ENCODE measurements around the gene KLHL17.

The KLHL17 gene

DNA sequence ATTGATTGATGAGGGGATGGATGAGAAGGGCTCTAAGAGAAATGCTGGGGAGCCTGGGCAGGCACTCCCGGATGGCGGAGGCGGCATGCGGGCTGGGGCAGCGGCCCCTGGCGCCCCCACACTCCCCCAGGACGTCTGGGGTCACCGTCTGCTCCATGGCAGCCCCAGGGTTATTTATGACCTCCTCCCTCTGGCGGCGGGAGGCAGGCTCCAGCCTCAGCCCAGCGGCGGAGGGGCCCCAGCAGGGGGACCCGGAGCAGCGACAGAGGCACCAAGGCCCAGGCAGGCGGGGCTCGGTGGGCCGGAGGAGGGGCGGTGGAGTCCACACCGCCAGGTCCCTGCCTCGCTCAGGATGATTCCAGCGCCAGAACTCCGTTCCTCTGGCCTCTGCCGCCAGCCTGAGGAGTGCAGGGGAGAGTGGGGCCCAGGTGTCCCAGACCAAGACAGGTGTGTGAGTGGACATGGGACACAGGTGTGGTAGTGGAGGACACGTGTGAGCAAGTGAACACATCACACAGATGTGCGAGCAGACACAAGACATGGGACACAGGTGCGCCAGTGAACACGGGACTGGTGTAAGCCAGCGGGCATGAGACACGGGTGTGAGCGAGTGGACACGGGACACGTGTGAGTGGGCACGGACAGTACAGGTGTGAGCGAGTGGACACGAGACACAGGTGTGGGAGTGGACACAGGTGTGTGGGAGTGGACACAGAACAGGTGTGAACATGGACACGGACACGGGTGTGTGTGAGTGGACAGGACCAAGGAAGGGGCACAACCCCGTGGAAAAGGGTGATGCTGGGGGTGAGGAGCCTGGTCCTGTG, 39.2 kb upstream of the KLHL17 start:
- peak; percentile 82 for DNase-seq (ENCODE audit: low spot score)
- FAIRE-seq, result peak; percentile 50

DNA sequence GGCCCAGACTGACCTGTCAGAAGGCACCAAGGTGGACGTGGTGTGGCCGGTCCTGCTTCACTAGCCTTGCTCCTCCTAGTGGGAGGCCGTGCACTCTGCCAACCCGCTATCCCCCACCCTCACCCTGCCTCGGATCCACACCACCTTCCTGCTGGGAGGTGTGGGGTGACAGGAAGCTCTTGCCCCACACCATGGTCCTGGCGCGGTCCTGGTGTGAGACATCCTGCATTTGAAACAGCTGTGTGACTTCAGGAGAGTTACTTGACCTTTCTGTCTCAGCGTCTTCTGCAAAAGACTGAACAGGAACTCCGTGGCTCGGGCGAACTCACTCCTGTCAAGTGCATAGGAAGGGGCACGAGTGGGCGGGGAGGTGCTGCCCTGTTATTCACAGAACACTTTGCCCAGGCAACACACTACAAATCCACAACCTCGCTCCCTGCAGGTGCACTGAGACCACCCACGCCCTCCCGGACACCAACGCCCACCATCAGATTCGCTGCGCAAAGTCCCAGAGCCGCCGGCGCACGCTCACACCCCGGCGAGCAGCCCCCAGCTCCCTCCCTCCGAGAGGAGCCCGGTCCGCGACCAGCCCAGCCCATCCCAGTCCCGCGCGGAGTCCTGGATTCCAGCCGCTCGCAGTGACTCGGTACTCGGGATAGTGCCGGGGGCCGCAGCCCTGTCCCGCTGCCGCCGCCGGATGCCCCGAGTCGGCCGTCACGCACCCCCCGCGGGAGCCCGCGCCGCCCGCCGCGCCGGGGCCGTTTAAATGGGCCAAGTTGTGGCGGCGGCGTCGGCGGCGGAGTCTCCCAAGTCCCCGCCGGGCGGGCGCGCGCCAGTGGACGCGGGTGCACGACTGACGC, 37.0 kb upstream of the KLHL17 start, which contains the start of gene SAMD11:
SAMD11 (plus strand) TSS at position 793 of the 860 bp plus-strand sequence. CDS start 509 bp downstream, outside the sequence.
- no peak for FAIRE-seq

DNA sequence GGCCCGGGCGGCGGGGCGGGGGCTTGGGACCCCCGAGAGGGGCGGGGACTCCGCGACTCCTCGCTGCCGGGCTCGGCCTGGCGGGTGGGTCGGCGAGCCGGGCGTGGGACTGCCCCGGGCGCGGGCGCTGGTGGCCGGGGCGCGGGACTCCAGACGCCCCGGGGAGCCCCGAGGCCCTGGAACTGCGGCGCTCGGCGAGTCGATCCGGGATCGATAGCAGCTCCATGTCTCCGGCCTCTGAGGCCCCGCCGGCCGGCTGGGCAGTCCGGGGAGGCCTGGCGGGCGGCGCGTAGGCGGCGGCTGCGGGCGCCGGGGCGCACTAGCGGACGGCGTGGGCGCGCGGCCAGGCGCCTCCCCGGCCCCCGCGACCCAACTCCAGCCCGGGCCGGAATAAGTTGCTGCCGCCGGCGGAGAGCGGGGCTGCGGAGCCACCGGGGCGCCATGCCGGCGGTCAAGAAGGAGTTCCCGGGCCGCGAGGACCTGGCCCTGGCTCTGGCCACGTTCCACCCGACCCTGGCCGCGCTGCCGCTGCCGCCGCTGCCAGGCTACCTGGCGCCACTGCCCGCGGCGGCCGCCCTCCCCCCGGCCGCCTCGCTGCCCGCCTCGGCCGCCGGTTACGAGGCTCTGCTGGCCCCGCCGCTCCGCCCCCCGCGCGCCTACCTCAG, 36.3 kb upstream of the KLHL17 start:
- DNase-seq (ENCODE audit: low spot score), result no peak
- no peak for FAIRE-seq

More for the DNA sequence above, 37.0 kb upstream of the KLHL17 start, which contains the start of gene SAMD11:
- DNase-seq (ENCODE audit: low spot score), result peak; percentile 69

DNA sequence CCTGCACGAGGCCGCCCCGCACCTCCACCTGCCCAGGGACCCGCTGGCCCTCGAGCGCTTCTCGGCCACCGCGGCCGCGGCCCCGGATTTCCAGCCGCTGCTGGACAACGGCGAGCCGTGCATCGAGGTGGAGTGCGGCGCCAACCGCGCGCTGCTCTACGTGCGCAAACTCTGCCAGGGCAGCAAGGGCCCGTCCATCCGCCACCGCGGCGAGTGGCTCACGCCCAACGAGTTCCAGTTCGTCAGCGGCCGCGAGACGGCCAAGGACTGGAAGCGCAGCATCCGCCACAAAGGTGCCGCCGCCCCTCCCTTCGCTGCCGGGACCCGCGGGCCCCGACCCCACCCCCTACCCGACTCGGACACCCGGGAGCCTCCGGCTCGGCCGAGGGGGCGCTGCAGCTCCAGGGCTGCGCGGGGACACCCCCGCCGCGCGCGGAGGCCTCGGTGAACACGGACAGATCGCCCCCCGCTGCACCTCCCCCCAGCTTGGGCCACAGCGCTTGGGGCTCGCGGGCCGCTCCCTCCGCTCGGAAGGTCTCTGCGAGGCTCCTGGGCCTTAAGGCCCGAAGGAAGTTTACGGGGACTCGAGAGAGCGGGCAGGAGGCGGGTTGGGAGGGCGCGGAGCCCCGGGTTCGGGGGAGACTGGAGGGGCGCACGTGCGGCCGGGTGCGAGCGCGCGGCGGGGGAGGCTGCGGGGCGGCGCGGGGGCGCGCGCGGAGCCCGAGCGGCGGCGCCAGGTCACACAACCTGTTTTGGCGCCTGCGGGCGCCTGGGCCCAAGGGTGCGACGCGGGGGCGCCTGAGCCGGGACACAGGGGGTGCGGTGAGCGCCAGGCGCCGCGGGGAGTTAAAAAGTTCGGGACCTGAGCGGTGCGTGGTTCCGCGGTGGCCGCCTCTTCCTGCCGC, 35.5 kb upstream of the KLHL17 start:
- DNase-seq (ENCODE audit: low spot score) (peak; percentile 31), FAIRE-seq (no peak)

DNA sequence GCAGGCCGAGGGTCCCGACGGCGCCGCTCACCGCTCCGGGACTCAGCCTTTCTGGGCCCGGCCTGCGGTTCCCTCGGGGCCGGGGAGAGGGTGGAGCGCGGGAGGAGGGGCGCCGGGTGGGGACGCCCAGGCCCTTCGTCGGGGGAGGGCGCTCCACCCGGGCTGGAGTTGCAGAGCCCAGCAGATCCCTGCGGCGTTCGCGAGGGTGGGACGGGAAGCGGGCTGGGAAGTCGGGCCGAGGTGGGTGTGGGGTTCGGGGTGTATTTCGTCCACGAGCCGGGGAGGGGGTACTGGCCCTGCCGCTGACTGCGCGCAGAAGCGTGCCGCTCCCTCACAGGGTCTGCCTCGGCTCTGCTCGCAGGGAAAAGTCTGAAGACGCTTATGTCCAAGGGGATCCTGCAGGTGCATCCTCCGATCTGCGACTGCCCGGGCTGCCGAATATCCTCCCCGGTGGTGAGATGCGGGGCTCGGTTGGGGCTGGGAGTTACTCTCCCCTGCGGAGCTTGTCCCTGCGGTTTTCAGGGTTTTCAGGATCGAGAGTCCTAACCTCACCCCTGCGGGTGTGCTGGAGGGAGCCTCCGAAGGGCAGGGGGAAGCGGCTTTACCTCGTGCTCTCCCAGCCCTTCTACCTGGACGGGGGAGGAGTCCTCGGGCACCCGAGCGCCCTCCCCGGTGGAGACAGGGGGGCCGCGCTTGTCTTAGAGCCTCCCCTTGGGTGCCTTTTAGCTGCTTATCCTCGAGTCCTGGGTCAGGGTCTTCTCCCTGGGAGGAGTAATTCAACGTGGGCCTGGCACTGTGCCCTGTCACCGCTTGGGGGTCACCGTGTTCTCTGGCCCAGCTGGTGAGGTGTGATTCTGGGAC, 34.6 kb upstream of the KLHL17 start:
- DNase-seq (ENCODE audit: low spot score), result peak; percentile 73

DNA sequence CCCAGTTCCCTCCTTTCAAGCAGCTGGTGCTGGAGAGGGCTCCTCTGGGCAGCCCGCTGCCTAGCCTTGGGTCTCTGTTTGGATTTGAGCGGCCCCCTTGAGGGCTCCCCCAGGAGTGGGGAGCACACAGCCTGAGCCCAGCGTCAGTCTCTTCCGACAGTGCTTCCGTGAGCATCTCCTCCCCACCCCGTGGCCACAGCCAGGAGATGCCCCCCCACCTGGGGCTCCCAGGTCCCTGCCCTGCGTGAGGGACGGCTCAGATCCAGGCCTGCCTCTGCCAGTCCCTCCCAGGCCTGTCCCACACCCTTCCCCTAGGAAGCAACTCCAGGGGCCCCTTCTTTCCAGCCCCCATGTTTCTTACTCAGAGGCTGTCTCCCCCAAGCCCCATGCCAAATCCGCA, 33.1 kb upstream of the KLHL17 start:
- DNase-seq (ENCODE audit: low spot score), result no peak

More for the DNA sequence above, 34.6 kb upstream of the KLHL17 start:
- no peak for FAIRE-seq

DNA sequence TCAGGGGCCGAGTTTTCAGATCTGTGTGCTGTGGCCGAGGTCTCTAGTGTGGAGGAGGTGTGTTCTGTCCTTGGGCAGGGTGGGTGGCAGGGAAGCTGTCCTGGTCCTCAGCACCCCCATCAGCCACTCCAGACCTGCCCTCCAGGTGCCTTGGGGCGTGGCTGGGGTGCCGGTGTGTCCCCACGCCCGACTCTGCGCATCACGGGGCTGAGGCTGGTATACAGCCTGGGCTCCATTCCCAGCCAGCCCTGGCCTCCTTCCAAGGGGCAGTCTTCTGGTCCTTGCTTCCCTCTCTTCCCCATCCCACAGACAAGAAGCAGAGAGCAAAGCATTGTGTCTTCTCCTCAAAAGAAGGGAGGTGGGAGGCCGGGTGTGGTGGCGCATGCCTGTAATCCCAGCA, 32.6 kb upstream of the KLHL17 start:
- no peak for DNase-seq (ENCODE audit: low spot score)
- FAIRE-seq, result no peak

More for the DNA sequence above, 33.1 kb upstream of the KLHL17 start:
- FAIRE-seq, result no peak

DNA sequence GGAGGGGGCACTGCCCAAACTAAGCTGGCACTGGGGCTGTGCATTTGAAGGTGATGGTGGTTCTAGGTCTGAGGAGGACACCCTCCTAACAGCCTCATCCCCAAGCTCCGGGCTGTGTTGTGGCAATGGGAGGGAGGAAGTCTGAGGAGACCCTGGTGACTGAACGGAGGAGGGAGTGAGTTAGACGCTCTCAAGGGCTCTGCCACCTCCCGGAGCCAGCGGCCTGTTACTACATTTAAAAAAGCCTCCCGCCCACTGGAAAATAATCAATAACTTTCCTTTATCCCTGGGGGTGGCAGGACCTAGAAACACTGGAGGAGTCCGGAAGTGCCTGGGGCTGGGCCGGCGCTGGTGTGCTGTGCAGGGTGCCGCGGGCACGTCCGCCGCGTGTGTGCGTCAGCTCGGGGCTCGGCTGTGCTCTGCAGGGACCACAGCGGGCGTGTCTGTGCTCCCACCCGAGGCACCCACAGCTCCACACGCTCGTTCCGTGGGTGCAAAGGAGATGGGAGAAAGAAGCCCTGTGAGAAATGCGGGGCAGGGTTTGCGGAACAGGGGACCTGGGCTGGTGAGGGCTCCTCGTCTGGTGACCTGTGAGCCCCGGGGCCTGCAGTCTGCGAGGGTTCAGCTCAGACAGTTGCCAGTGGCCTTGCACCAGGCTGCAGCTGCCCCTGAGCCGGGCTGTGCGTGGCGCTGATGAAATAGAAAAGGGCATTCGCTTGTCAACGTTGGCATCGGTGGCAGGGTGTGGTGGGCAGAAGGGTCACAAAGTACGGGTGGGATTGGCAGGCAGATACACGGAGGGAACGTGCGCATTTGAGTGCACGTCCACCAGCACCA, 31.3 kb upstream of the KLHL17 start:
- DNase-seq (ENCODE audit: low spot score), result no peak

DNA sequence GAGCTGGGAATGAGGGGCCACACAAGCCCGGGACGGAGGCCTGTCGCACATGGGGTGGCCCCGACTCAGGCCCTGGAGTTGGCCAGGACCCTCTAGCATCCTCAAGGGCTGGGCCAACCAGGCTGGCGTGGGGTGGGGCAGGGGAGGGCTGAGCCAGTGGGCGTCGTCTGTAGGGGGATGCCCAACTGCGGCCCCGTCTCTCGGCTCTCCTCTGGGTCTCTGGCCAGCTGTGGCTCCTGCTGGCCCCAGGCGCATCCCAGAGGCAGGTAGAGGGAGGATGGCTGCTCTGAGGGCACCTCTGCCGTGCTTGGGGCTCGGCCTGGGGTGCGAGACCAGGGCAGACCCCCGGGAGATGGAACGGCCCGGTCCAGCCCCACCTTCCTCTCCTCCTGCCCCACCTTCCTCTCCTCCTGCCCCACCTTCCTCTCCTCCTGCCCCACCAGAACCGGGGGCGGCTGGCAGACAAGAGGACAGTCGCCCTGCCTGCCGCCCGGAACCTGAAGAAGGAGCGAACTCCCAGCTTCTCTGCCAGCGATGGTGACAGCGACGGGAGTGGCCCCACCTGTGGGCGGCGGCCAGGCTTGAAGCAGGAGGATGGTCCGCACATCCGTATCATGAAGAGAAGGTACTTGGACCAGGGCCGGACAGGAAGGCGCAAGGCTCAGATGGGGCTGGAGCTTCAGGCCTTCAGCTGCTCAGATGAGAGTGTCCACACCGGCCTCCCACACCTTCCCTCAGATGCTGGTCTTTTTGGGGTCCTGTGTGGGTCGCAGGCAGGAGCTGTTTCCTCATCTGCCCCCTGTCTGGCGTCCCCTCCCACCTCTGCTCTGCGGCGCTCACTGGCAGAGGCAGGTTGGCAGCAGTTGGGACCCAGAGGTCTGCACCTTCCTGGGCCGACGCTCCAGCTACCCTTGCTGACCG, 30.4 kb upstream of the KLHL17 start:
- FAIRE-seq, result no peak

More for the DNA sequence above, 31.3 kb upstream of the KLHL17 start:
- no peak for FAIRE-seq

DNA sequence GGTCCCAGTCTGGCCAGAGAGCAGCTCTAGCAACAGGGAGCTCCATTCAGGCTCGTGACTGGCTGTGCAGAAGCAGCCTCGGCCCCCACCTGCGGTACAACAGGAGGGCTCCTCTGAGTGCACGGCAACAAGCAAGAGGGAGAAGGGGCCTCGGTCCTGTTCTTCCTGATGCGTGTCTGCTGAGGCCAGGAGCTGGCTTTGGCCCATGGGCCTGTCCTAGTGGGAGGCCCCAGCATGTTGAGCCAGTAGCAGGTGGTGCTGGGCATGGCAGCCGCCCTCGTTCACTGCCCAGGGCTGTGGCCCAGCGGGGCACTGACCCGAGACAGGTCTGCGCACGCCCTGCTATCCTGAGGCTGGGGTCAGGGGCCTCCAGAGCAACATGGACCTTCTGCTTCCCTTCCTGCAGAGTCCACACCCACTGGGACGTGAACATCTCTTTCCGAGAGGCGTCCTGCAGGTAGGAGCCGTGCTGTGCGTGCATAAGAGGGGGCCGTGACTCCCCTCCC, 29.7 kb upstream of the KLHL17 start:
- no peak for DNase-seq (ENCODE audit: low spot score)
- no peak for FAIRE-seq

More for the DNA sequence above, 30.4 kb upstream of the KLHL17 start:
- DNase-seq (ENCODE audit: low spot score), result no peak

DNA sequence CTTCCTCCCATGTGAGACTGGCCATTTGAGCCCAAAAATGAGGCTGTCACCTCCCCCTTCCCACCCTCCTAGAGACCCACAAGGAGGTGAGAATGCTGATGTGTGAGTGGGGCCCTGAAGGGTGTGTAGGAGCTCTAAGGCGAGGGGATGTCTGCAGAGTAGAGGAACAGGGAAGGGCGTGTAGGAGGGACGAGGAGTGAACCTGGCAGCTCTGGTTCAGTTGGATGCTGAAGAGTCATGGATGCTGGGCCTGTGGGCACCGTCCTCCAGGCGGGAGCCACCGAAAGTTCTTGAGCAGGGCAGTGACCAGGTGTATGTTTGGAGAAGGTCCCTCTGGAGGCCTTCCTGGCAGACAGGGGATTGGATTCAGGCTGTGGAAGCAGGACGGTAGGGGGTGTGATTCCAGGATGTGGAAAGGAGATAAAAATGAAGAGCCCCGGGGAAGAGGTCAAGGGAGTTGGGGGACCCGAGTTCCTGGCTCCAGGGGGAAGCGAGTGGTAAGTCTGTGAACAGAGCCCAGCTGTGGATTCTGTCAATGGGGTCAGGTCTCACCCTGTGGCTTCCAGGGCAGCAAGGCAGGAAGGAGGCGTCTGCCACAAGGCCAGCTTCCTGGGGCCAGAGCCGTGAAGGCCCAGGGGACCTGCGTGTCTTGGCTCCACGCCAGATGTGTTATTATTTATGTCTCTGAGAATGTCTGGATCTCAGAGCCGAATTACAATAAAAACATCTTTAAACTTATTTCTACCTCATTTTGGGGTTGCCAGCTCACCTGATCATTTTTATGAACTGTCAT, 28.8 kb upstream of the KLHL17 start:
- FAIRE-seq, result no peak
- DNase-seq (ENCODE audit: low spot score), result no peak

DNA sequence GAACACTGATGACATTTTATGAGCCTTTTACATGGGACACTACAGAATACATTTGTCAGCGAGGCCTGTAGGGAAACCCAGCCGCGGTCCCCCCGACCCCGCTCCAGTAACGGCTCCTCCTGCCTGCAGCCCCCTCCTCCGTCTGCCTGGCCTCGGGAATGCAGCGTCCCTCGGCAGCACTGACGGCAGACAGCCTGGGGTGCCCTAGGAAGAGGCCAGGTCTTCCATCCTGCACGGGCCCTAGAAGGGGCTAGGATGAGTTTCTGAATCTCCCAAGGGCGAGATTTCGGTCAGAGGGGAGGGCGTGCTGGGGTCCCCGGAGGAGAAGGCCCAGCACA, 28.2 kb upstream of the KLHL17 start:
- DNase-seq (ENCODE audit: low spot score) (no peak), FAIRE-seq (no peak)

DNA sequence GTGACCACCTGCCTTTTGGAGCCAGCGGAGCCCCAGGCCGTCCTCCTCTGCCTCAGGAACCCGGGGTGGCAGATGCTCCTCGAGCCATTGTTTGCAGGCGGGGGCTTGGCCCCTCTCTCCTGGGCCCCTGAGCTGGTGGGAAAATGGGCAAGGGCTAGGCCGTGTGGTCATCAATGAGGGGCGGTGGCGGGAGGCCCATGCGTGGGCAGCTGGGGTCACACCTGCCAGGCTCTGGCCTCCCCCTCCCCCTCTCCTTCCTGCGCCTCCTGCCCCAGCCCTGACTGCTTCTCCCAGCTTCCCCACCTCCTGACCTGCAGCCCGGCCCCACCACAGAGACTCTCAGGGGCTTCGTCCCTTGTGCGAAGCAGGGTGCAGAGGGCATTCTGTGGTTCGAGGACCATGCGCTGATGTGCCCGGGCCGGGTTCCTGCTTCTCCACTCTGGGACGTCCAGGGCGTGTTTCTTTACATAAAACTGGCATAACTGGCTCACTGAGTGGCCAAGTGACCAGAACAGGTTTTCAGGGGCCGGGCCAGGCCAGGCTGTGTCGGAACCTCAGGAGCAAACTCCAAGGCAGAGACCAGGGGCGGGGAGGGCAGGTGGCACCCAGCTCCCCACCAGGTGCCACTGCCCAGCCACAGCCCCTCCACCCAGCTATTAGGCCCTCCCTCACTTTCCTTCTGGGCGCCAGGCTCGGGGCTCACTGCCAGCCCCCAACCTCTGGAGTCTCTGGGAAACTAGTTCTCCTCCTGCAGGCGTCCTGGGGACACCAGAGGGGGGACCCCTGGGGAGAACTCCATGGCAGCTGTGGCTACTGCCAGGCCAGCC, 27.4 kb upstream of the KLHL17 start:
- no peak for FAIRE-seq
- DNase-seq (ENCODE audit: low spot score), result no peak

DNA sequence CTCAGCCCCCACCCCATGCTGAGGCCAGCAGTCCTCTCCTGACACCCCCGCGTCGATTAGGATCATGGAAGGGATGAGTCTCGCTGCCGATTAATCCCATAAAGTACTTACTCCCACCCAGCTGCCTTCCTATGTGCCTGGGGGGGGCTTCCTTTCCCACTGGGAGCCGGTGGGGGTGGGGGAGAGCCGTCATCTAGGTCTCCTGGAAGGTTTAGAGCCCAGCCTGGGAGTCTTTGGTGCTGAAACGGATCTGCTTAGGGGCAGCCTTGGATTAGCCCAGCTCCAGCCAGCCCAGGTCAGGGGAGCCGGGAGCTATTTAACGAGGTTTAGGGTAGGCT, 26.8 kb upstream of the KLHL17 start:
- FAIRE-seq (no peak), DNase-seq (ENCODE audit: low spot score) (no peak)

DNA sequence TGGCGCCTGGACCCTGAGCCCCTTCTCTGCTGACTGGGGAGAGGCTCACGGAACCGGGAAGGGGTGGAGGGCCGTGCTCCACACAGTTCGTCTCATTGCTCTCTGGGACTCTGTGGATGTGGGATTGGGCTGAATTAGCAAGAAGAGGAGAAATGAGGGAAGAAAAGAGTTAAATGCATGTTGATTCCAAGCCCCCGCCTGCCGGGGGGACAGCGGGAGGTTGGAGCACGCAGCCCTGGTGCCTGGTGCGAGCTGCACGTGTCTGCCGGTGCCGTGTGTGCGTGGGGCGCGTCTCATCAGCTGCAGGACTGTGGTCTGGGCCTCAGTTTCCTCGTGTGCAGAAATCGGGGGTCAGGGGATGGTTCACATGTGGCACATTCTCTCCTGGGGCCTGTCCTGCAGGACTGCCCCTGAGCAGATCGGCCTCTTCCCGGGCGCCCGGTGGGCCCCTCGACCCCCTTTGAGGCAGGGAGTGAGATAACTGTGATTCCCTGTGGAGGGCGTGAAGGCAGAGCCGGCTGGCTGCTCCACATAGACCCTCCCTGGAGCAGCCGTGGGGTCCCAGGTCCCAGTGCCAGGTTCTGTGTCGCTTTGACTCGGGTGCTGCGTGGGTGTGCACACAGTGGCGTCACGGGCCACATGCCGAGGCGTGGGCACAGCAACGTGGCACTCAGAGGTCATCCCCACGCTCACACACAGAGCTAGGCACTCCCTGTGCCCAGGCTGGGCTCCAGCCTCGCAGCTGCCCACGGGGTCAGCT, 25.2 kb upstream of the KLHL17 start:
- FAIRE-seq (no peak), DNase-seq (ENCODE audit: low spot score) (no peak)

Measured in urothelium cell line (cell line).